ENCODE measurements around the gene SMIM3.
A peak's percentile ranks its signal among the peaks of the same experiment; 100 is the strongest.

The SMIM3 gene

GRCh38 chr5:150779397-150780186, 1.0 kb downstream of the SMIM3 start:
- DNase-seq (ENCODE audit: low spot score), result no peak
- peak overlapping the region; percentile 89 to 95 for H3K27ac ChIP-seq
- TF ChIP-seq CTCF (IDR thresholded peaks at IDR 0.05), result no peak

GRCh38 chr5:150780187-150780692, 1.7 kb downstream of the SMIM3 start:
- DNase-seq (ENCODE audit: low spot score), result no peak
- peak overlapping the region; percentile 89 to 95 for H3K27ac ChIP-seq
- H3K4me3 ChIP-seq, result peak overlapping the region; percentile 86
- TF ChIP-seq CTCF (IDR thresholded peaks at IDR 0.05), result no peak

More at GRCh38 chr5:150779397-150780186, 1.0 kb downstream of the SMIM3 start:
- H3K4me3 ChIP-seq, result peak overlapping the region; percentile 86

- DNase-seq (ENCODE audit: low spot score), result no peak
- no peak for TF ChIP-seq CTCF (IDR thresholded peaks at IDR 0.05)
- peak overlapping the region; percentile 86 for H3K4me3 ChIP-seq
- H3K27ac ChIP-seq, result peak overlapping the region; percentile 89 to 95
These were observed 2.3 kb downstream of the SMIM3 start for GRCh38 chr5:150780816-150781221.

GRCh38 chr5:150781706-150782614, 3.4 kb downstream of the SMIM3 start:
- H3K27ac ChIP-seq, result peak overlapping the region; percentile 89 to 95
- TF ChIP-seq CTCF (IDR thresholded peaks at IDR 0.05), result no peak
- no peak for DNase-seq (ENCODE audit: low spot score)
- H3K4me3 ChIP-seq, result peak overlapping the region; percentile 86

GRCh38 chr5:150782850-150783249, 4.3 kb downstream of the SMIM3 start:
- no peak for TF ChIP-seq CTCF (IDR thresholded peaks at IDR 0.05)
- Histone ChIP-seq H3K27ac (peak overlapping the region; percentile 89 to 95), H3K4me3 (peak overlapping the region; percentile 86)
- no peak for DNase-seq (ENCODE audit: low spot score)

GRCh38 chr5:150783422-150783928, 4.9 kb downstream of the SMIM3 start:
- Histone ChIP-seq H3K27ac (peak overlapping the region; percentile 89 to 95), H3K4me3 (peak overlapping the region; percentile 86)
- no peak for TF ChIP-seq CTCF (IDR thresholded peaks at IDR 0.05)
- DNase-seq (ENCODE audit: low spot score), result no peak
